Activated CD8-positive, alpha-beta memory T cell treated with anti-CD3 and anti-CD28 coated beads, Interleukin-2, amount 10 ng/mL, durations not matched to agents 7 days and 5 days (primary cell): ENCODE data around the gene PHYKPL. TPM values are rescaled to one million over a fixed set of nuclear protein-coding genes. Genes with fewer than 3 reads are reported as not detected.
"Not testable (repeated sequence)": the region's sequence is repeated elsewhere in the genome, so short reads cannot be mapped to it uniquely, and the experiment has no call there.

ENCODE experiments used
- ATAC-seq: fragments of 150-1000 bp; cut with Tn5 transposase; one replicate; pipeline ENCODE4 v1.10.0; 2021; ENCODE audit warnings: moderate library complexity
- CTCF ChIA-PET: fragments of 350-600 bp; sonication (Branson Sonifier 250); formaldehyde crosslinking; loops from one replicate; lab custom pipeline; 2021; ENCODE audit warnings: antibody characterized with exemption; lab: Charles Lee
- DNase-seq: peaks from one replicate; pipeline ENCODE4 v3.0.0-alpha.2; 2020
- H3K27ac Mint-ChIP-seq: one replicate; pipeline ENCODE4 v1.8.0; 2021; ENCODE audit warnings: mild to moderate bottlenecking, mixed read lengths
- H3K27me3 Mint-ChIP-seq: one replicate; pipeline ENCODE4 v1.8.0; 2021; ENCODE audit warnings: mixed read lengths
- H3K36me3 Mint-ChIP-seq: one replicate; pipeline ENCODE4 v1.8.0; 2021; ENCODE audit warnings: mild to moderate bottlenecking, mixed read lengths
- H3K4me1 Mint-ChIP-seq: one replicate; pipeline ENCODE4 v1.8.0; 2021; ENCODE audit warnings: mixed read lengths
- H3K4me3 Mint-ChIP-seq: one replicate; pipeline ENCODE4 v1.8.0; 2021; ENCODE audit warnings: mild to moderate bottlenecking, moderate library complexity, mixed read lengths
- H3K9me3 Mint-ChIP-seq: one replicate; pipeline ENCODE4 v1.8.0; 2022; ENCODE audit warnings: low read depth, mixed read lengths
- total RNA-seq, 2 experiments: library from RNA; stranded (reverse); gene quantifications; one replicate each; pipeline ENCODE4 v1.2.3, GENCODE V29; 2021

PHYKPL gene
- total RNA-seq, 2 experiments from 2014 or later, result 117 to 120 TPM

DNA sequence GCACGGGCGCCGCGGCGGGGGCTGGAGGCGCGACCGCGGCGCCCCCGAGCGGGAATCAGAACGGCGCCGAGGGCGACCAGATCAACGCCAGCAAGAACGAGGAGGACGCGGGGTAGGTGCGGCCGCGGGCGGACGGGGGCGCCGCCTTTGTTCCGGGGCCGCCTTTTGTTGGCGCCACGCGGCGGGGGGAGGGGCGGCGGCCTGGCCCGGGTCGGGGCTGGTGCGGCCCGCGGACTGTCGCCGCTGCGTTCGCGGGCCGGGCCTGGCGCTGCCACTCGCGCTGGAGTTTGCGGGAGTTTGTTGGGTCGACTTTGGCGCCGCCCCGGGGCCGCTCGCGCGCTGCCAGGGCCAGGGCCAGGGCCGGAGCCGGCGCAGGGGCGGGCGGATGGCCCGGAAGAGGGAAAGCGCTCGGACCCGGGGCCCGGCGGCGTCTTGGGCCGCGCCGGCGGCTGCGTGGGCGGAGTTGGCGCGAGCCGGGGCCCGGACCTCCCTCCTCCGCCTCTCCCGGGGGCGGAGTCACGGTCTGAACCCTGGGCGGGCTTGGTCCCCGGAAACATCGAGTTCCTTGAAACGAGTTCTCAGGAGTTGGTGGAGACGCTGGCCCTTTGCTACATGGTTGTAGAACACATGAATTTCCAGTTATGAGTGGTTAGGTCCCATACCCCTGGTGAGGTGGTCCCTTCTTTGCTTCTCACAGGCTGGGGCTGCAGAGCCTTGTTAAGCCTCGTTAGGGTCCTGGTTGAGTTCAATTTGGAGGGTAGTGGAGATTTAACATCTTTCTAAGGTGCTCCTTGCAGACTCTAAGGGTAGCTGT, 27.5 kb downstream of the PHYKPL start:
- Mint-ChIP-seq H3K27me3 (peaks cover 2% of the 10 kb centered on the region), H3K36me3 (peaks cover 49% of the 10 kb centered on the region), H3K9me3 (no peaks in the 10 kb centered on the region), H3K4me1 (peaks cover 37% of the 10 kb centered on the region), H3K27ac (peak overlapping the region; percentile 79), H3K4me3 (peak overlapping the region; percentile 96)
- CTCF ChIA-PET, result interaction anchor here (0.8 to 1.7 kb wide), 6 partner anchors 9 to 84 kb away, joined by 3 to 8 read pairs (median 4); no protein-coding TSS in a partner anchor
- ATAC-seq (peak; percentile 67), DNase-seq (peak; percentile 89)

DNA sequence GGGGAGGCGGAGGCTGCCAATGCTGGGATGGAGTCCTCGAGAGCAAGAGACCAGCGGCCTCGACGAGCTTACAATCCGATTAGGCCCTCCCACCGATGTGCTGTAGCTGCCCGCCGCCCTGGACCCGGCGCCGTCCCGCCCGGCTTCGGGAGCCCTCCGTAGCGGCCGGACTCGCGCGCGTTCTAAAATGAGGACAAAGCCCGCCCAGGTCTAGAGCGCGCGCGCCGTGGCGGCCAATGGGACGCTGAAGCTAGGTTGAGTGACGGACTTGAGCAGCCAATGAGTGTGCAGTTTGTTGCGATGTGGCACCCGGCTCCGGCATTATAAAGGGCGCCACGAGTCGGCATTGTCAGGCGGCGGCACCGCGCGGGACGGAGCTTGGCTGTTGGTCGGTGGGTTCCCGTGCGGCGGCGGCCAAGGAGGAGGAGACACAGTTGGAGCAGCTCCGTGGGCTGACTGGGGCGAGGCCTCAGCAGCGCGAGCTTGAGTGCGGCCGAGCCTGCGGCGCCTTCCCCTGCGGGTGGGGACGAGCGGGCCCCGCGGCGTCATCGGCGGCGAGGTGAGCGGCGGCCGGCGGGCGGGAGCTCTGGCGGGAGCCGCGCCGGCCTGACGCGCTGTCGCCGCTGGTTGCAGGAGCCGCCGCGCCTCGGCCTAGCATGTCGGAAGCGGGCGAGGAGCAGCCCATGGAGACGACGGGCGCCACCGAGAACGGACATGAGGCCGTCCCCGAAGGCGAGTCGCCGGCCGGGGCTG, 28.2 kb downstream of the PHYKPL start, which contains the start of gene HNRNPAB:
Gene HNRNPAB, plus strand, starts transcription at position 352 of the 753 bp plus-strand sequence. Its CDS starts 305 bp downstream, at position 657.
- DNase-seq, result peak; percentile 96
- CTCF ChIA-PET, result interaction anchor here (0.8 to 1.7 kb wide), 7 partner anchors 9 to 84 kb away, joined by 3 to 8 read pairs (median 4); no protein-coding TSS in a partner anchor
- peak; percentile 80 for ATAC-seq
- no peaks in the 10 kb centered on the region for H3K9me3 Mint-ChIP-seq
- peaks cover 2% of the 10 kb centered on the region for H3K27me3 Mint-ChIP-seq
- H3K4me1 Mint-ChIP-seq, result peaks cover 37% of the 10 kb centered on the region
- peak within 1 kb of the TSS; percentile 97 for H3K27ac Mint-ChIP-seq
- H3K36me3 Mint-ChIP-seq, result peaks cover 41% of the 10 kb centered on the region
- peak within 1 kb of the TSS; percentile 96 for H3K4me3 Mint-ChIP-seq

DNA sequence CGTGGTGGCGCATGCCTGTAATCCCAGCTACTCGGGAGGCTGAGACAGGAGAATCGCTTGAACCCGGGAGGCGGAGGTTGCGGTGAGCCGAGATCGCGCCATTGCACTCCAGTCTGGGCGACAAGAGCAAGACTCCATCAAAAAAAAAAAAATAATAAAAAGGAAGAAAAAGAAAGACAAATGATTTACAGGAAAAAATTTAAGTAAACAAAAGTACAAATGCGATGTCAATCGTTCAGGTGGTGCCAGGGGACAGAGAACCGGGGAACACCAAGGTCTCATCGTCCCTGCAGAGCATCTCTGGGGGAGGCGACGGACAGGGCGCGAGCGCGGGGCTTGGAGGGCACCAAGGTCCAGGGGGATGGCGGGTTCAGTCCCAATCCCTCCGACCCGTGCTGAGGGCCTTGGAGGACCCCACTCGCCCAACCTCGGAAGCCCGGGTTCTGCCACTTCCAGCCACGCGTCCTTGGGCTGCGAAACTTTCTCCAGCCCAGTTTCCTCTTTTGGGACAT, 28.9 kb downstream of the PHYKPL start:
- Mint-ChIP-seq H3K27me3 (peaks cover 2% of the 10 kb centered on the region), H3K27ac (peak overlapping the region; percentile 97), H3K9me3 (no peaks in the 10 kb centered on the region), H3K4me1 (peaks cover 32% of the 10 kb centered on the region), H3K36me3 (peaks cover 34% of the 10 kb centered on the region), H3K4me3 (peak overlapping the region; percentile 96)
- CTCF ChIA-PET, result interaction anchor here (0.7 to 1.7 kb wide), 6 partner anchors 8 to 1531 kb away, joined by 3 to 8 read pairs (median 3); no protein-coding TSS in a partner anchor
- peak; percentile 5 for ATAC-seq
- DNase-seq, result peak; percentile 56

DNA sequence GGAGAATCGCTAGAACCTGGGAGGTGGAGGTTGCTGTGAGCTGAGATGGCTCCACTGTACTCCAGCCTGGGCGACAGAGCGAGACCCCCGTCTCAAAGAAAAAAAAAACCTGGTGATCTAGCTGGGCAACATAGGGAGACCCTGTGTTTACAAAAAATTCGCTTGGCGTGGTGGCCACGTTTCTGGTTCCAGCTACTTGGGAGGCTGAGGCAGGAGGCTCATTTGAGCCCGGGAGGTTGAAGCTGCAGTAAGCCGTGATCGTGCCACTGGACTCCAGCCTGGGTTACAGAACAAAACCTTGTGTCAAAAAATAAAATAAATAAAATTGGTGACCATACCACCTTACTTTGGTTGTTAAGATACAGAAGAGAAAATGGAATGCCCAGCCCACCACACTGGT, 30.1 kb downstream of the PHYKPL start:
- DNase-seq (no peak), ATAC-seq (no peak)
- peaks cover 2% of the 10 kb centered on the region for H3K27me3 Mint-ChIP-seq
- peaks cover 24% of the 10 kb centered on the region for H3K36me3 Mint-ChIP-seq
- H3K4me1 Mint-ChIP-seq, result peaks cover 22% of the 10 kb centered on the region
- no peaks in the 10 kb centered on the region for H3K9me3 Mint-ChIP-seq
- H3K4me3 Mint-ChIP-seq, result peak overlapping the region; percentile 35
- CTCF ChIA-PET, result no interaction called here
- H3K27ac Mint-ChIP-seq, result no peak overlapping the region

DNA sequence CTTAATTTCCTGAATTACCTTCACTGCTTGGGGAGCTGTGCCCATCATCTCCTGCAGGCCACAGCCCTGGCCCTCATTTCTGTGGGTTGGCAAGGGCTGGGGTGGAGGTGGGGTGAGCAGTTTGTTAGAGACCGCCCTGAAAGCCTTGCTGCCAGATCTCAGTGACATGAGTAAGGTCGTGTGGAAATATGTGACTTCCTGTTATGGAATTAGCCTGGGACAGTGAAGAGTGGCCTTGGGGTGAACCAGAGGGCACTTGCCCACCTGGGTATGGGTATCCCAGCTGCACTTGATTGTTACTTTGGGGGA, 30.7 kb downstream of the PHYKPL start:
- Mint-ChIP-seq H3K27ac (no peak overlapping the region), H3K4me1 (peaks cover 15% of the 10 kb centered on the region), H3K36me3 (peaks cover 17% of the 10 kb centered on the region), H3K27me3 (peaks cover 2% of the 10 kb centered on the region), H3K9me3 (no peaks in the 10 kb centered on the region), H3K4me3 (no peak overlapping the region)
- CTCF ChIA-PET, result no interaction called here
- no peak for ATAC-seq
- no peak for DNase-seq

DNA sequence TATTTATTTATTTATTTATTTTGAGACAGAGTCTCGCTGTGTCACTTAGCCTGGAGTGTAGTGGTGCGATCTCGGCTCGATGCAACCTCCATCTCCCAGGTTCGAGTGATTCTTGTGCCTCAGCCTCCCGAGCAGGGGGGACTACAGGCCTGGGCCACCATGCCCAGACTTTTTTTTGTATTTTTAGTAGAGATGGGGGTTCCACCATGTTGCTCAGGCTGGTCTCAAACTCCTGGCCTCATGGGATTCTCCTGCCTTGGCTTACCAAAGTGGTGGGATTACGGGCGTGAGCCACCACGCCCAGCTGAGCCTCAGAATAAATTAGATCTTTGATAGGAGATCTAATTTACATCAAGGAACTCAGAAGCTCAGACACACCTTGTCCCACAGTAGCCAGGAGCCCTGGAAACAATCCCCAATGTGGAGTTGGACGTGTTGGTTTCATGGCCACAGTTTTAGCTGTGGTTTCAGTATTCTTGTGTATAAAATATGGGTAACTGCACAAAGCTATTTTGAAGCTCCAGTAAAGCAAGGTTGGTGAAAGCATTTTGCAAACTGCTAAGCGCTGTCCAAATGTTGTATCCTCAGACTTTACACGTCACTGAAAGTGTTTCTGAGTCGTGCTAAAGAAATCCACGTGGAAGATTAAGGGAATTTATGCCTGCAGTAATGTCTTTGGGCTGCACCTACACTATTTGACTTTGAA, 31.2 kb downstream of the PHYKPL start:
- ATAC-seq, result no peak
- H3K27me3 Mint-ChIP-seq, result peaks cover 3% of the 10 kb centered on the region
- CTCF ChIA-PET, result no interaction called here

DNA sequence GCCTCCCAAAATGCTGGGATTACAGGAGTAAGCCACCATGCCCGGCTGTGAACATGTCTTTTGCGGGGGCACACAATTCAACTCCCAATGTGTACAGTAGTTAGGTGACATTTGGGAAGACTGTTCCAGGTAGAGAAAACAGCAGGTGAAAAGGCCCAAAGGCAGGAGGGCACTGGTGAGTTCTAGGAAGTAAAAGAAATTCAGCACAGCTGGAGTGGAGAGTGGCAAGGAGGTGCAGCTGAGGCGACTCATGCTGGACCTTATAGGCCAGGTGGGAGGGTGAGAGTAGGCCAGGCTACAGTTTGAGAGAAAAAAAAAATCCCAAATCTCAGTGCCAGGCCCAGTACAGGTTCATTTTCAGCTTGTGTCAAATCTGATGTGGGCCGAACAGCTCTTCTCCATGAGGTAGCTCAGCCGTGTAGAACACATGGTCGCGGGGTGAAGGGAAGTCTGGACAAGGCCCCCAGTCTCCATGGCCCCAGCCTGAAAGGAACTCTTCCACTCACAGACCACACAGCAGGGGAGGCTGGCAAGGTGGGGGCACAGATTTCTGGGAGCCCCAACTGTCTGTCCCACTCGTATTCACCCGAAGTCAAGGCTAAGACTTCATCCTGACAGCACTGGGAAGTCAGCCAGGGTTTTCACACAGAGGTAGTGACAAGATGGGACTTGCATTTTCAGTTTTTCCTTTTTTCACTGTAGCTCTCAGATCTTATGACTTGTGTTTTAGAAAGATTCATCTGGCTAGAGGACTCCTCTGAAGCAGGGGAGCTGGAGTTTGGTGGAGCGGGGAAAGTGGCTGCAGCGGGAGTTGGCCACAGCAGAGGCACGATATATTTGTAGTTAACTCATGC, 32.8 kb downstream of the PHYKPL start:
- no peak overlapping the region for H3K4me3 Mint-ChIP-seq
- no peak for ATAC-seq
- H3K27me3 Mint-ChIP-seq, result peaks cover 5% of the 10 kb centered on the region

More for the DNA sequence above, 31.2 kb downstream of the PHYKPL start:
- Mint-ChIP-seq H3K27ac (no peak overlapping the region), H3K36me3 (peaks cover 13% of the 10 kb centered on the region), H3K9me3 (no peaks in the 10 kb centered on the region), H3K4me1 (peaks cover 11% of the 10 kb centered on the region), H3K4me3 (no peak overlapping the region)
- no peak for DNase-seq

DNA sequence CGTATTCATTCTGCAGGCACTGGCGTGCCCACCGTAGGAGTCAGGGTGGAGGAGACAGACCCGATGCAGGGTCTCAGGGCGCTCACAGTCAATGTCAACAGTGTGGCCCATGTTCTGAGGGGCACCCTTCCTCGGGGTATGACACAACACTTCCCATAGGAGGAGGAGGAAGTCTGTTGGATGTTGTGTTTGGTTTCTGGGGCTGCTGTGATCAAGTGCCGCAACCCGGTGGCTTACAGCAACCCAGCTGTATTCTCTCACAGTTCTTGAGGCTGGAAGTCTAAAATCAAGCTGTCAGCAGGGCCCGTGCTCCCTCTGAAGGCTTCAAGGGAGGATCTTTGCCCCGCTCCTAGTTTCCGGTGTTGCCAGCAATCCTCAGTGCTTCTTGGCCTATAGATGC, 33.9 kb downstream of the PHYKPL start:
- CTCF ChIA-PET, result no interaction called here
- ATAC-seq (no peak), DNase-seq (no peak)
- no peak overlapping the region for H3K4me3 Mint-ChIP-seq
- H3K27ac Mint-ChIP-seq, result no peak overlapping the region
- peaks cover 3% of the 10 kb centered on the region for H3K27me3 Mint-ChIP-seq
- peaks cover 14% of the 10 kb centered on the region for H3K4me1 Mint-ChIP-seq
- H3K36me3 Mint-ChIP-seq, result no peaks in the 10 kb centered on the region
- H3K9me3 Mint-ChIP-seq, result no peaks in the 10 kb centered on the region

More for the DNA sequence above, 32.8 kb downstream of the PHYKPL start:
- CTCF ChIA-PET, result interaction anchor here (1.2 kb wide), 1 partner anchor 11 kb away, joined by 5 read pairs; no protein-coding TSS in a partner anchor
- Mint-ChIP-seq H3K9me3 (no peaks in the 10 kb centered on the region), H3K36me3 (peaks cover 2% of the 10 kb centered on the region), H3K27ac (no peak overlapping the region), H3K4me1 (peaks cover 8% of the 10 kb centered on the region)
- no peak for DNase-seq

DNA sequence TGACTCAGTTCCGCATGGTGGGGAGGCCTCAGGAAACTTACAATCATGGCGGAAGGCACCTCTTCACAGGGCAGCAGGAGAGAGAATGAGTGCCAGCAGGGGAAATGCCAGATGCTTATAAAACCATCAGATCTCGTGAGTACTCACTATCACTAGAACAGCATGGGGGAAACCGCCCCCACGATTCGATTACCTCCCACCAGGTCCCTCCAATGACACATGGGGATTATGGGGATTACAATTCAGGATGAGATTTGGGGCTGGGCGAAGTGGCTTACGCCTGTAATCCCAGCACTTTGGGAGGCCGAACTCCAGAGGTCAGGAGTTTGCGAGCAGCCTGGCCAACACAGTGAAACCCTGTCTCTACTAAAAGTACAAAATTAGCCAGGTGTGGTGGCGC, 34.5 kb downstream of the PHYKPL start:
- H3K4me1 Mint-ChIP-seq, result peaks cover 18% of the 10 kb centered on the region
- H3K27ac Mint-ChIP-seq, ATAC-seq, H3K36me3 Mint-ChIP-seq, H3K27me3 Mint-ChIP-seq, H3K9me3 Mint-ChIP-seq, CTCF ChIA-PET, H3K4me3 Mint-ChIP-seq, DNase-seq: not testable (repeated sequence)

DNA sequence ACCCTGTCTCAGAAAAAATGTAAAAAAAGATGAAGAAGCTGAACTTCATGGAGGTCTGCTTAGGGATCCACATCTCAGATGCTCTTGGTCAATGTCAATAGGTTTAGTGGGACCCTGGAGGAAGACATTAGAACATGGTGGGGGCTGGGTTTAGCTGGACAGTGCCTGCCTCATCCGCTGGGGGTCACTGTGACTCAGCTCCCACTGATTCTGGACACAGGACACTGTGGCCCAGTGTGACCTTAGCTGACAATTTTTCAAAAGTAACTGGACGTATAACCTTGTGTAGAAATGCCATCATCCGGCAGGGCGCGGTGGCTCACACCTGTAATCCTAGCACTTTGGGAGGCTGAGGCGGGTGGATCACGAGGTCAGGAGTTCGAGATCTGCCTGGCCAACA, 35.6 kb downstream of the PHYKPL start:
- Mint-ChIP-seq H3K36me3 (peaks cover 4% of the 10 kb centered on the region), H3K27ac (no peak overlapping the region), H3K4me3 (no peak overlapping the region), H3K9me3 (no peaks in the 10 kb centered on the region), H3K27me3 (peaks cover 12% of the 10 kb centered on the region), H3K4me1 (peaks cover 23% of the 10 kb centered on the region)
- ATAC-seq, result no peak
- CTCF ChIA-PET, result no interaction called here
- DNase-seq, result no peak

DNA sequence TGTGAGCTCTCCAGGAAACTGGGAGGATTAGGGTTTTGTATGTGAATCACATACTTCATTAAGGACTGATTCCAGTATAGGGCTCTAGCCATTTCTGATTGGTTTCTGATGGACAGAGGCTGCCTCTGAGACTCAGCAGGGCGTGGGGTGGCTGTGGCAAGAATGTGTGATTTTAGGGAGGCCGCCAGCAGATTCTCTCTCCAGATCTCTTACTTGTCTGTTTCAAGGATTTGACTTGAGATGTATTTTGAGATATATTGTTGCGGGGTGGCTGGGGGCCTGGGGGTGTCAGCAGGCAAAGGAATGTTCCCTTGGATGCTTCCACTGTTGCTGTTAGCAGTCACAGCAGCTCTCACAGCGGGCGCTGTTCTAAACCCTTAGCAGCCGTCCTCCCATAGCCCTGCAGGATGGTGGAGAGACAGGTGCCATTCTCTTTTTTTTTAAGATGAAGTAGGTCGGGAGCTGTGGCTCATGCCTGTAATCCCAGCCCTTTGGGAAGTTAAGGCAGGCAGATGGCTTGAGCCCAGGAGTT, 36.3 kb downstream of the PHYKPL start:
- CTCF ChIA-PET, result no interaction called here
- peaks cover 23% of the 10 kb centered on the region for H3K4me1 Mint-ChIP-seq
- no peak overlapping the region for H3K4me3 Mint-ChIP-seq
- DNase-seq (no peak), ATAC-seq (no peak)
- H3K9me3 Mint-ChIP-seq, result no peaks in the 10 kb centered on the region
- H3K27ac Mint-ChIP-seq, result no peak overlapping the region
- peaks cover 12% of the 10 kb centered on the region for H3K27me3 Mint-ChIP-seq
- H3K36me3 Mint-ChIP-seq, result peaks cover 4% of the 10 kb centered on the region

DNA sequence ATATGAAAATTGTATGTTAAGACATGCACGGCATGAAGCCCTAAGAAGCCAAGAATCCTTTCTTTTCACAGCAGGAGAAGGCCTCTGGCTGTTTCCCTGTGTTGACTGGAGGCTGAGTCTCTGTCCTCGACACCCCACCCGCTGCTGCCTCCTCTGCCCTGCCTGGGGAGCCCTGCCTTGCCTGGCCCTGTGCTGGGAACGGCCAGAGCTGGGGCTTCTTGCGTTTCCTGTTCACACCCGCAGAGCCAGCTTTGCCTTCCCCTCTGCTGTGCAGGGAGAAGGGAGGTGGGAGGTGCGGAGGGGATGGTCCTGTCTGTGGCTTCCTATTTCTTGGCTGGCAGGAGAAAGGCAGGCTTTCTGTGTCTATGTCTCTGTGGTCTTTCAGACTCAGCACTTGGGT, 38.6 kb downstream of the PHYKPL start:
- Mint-ChIP-seq H3K27me3 (peaks cover 12% of the 10 kb centered on the region), H3K4me1 (peaks cover 23% of the 10 kb centered on the region), H3K27ac (no peak overlapping the region), H3K36me3 (peaks cover 4% of the 10 kb centered on the region), H3K9me3 (no peaks in the 10 kb centered on the region), H3K4me3 (no peak overlapping the region)
- CTCF ChIA-PET, result no interaction called here
- DNase-seq (no peak), ATAC-seq (peak; percentile 71)
